DOHH2 (cell line): ENCODE measurements around the gene GAS6.

Experiments used
- H3F3A ChIP-seq: fragments of 200-600 bp; sonication (generic), shearing (Covaris generic); 2 replicates; pipeline ENCODE4 v1.6.0; 2016; ENCODE audit warnings: antibody characterized with exemption, mild to moderate bottlenecking; ENCODE audit not compliant: control insufficient read depth, insufficient read depth
- H3K27ac ChIP-seq: fragments of 200-600 bp; sonication (generic); 2 replicates; pipeline ENCODE4 v1.5.1; 2014; ENCODE audit warnings: low read depth, mild to moderate bottlenecking, low read length, moderate library complexity
- H3K27me3 ChIP-seq: fragments of 200-600 bp; sonication (generic); 2 replicates; pipeline ENCODE4 v1.6.1; 2014; ENCODE audit warnings: mild to moderate bottlenecking, low read length, mixed read lengths; ENCODE audit not compliant: control insufficient read depth
- H3K36me3 ChIP-seq: fragments of 200-600 bp; sonication (generic); 2 replicates; pipeline ENCODE4 v1.6.1; 2014; ENCODE audit warnings: mild to moderate bottlenecking, low read length, moderate library complexity, mixed read lengths; ENCODE audit not compliant: control insufficient read depth
- H3K4me1 ChIP-seq: fragments of 200-600 bp; sonication (generic); 2 replicates; pipeline ENCODE4 v1.6.1; 2014; ENCODE audit warnings: mild to moderate bottlenecking, low read length, mixed read lengths; ENCODE audit not compliant: control insufficient read depth
- H3K4me2 ChIP-seq: fragments of 200-600 bp; sonication (generic); 2 replicates; pipeline ENCODE4 v1.6.0; 2014; ENCODE audit warnings: mild to moderate bottlenecking, low read length, moderate library complexity
- H3K4me3 ChIP-seq: fragments of 200-600 bp; sonication (generic); 2 replicates; pipeline ENCODE4 v1.5.1; 2014; ENCODE audit warnings: mild to moderate bottlenecking, low read length, mixed read lengths
- H3K79me2 ChIP-seq: fragments of 200-600 bp; sonication (generic); 2 replicates; pipeline ENCODE4 v1.6.1; 2014; ENCODE audit warnings: mild to moderate bottlenecking, low read length, mixed read lengths; ENCODE audit not compliant: control insufficient read depth
- H3K9me2 ChIP-seq: fragments of 200-600 bp; sonication (generic); replicated peaks from 2 replicates; pipeline ENCODE4 v1.6.1; 2014; ENCODE audit warnings: mild to moderate bottlenecking, low read length, mixed read lengths; ENCODE audit not compliant: control insufficient read depth
- H3K9me3 ChIP-seq: fragments of 200-600 bp; sonication (generic); 2 replicates; pipeline ENCODE4 v1.6.1; 2014; ENCODE audit warnings: antibody characterized with exemption, low read length, mixed read lengths; ENCODE audit not compliant: control insufficient read depth, insufficient read depth
- H4K20me1 ChIP-seq: fragments of 200-600 bp; sonication (generic); 2 replicates; pipeline ENCODE4 v1.6.0; 2014; ENCODE audit warnings: low read depth, mild to moderate bottlenecking, antibody characterized with exemption, low read length, moderate library complexity; ENCODE audit not compliant: control insufficient read depth, insufficient read depth
- EZH2phosphoT487 ChIP-seq: fragments of 200-600 bp; sonication (generic); IDR thresholded peaks from 2 replicates; pipeline ENCODE4 v1.6.1; 2017; ENCODE audit warnings: borderline replicate concordance, mild to moderate bottlenecking, antibody characterized with exemption, low read length, moderate library complexity, mixed read lengths
- TF ChIP-seq, protein P1 (sequence below): fragments of 200-600 bp; sonication (generic); IDR thresholded peaks from one replicate; pipeline ENCODE4 v1.5.1; 2014; ENCODE audit warnings: antibody characterized with exemption, mild to moderate bottlenecking, low read depth, low read length; ENCODE audit not compliant: poor library complexity, severe bottlenecking

Gene GAS6

DNA sequence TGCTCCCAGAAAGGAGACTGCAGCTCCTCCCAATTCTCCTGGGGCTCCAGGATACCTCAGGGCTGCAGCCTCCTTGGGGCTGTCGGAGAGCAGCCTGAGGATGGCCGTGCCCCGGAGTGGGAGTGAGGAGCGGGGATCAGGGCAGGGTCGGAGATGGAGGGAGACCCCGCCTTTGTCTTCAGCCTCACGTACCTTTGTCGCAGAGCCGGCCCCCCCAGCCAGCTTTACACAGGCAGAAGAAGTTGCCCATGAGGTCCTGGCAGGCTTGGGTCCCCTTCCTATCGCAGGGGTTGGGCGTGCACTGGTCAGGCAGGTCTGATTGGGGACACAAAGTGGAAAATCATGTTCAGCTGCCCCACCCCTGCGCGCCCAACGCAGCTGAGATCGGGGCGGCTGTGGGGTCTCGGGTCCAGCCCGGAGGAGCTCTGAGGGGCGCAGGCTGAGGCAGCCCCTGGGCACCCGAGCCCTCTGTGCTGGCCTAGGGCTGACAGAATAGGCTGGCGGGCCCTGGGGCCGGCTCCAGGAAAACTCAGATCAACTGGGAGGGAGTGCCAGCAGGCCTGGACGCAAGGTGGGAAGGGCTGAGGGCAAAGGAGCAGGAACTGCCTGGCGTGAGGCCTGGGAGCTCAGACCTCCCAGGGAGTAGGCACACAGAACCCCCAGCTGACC lies 24.2 kb downstream of the GAS6 start:
- H3F3A ChIP-seq = no peaks in the 10 kb centered on the region
- no peaks in the 10 kb centered on the region for H3K9me3 ChIP-seq
- no peaks in the 10 kb centered on the region for H3K36me3 ChIP-seq
- H3K27me3 ChIP-seq = no peaks in the 10 kb centered on the region
- H3K4me2 ChIP-seq = no peak overlapping the region
- H4K20me1 ChIP-seq = no peaks in the 10 kb centered on the region
- H3K4me3 ChIP-seq = no peak overlapping the region
- TF ChIP-seq, protein P1, sequence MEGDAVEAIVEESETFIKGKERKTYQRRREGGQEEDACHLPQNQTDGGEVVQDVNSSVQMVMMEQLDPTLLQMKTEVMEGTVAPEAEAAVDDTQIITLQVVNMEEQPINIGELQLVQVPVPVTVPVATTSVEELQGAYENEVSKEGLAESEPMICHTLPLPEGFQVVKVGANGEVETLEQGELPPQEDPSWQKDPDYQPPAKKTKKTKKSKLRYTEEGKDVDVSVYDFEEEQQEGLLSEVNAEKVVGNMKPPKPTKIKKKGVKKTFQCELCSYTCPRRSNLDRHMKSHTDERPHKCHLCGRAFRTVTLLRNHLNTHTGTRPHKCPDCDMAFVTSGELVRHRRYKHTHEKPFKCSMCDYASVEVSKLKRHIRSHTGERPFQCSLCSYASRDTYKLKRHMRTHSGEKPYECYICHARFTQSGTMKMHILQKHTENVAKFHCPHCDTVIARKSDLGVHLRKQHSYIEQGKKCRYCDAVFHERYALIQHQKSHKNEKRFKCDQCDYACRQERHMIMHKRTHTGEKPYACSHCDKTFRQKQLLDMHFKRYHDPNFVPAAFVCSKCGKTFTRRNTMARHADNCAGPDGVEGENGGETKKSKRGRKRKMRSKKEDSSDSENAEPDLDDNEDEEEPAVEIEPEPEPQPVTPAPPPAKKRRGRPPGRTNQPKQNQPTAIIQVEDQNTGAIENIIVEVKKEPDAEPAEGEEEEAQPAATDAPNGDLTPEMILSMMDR = no peak
- no peak for TF ChIP-seq EZH2phosphoT487
- H3K4me1 ChIP-seq = no peaks in the 10 kb centered on the region
- H3K79me2 ChIP-seq = no peaks in the 10 kb centered on the region
- H3K27ac ChIP-seq = no peak overlapping the region
- H3K9me2 ChIP-seq = no peaks in the 10 kb centered on the region

DNA sequence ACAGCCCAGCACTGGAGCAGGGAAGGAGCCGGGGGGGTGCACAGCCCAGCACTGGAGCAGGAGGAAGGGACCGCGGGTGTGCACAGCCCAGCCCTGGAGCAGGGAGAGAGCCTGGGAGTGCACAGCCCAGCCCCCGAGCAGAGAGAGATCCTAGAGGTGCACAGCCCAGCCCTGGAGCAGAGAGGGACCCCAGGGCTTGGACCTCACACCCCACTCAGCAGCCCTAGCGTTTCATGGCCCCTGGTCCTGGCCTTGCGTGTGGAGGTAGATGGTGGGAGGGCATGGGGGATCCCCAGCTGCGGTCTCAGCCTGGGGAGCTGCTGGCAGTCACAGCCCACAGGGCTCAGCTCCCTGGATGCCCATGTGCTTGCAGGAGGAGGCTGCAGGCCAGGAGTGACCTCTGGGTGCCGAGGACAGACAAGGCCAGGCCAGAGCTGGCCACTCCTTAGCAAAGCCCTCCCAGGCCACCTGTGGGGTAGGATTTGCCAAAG lies 25.1 kb downstream of the GAS6 start:
- Histone ChIP-seq H3K27me3 (no peaks in the 10 kb centered on the region), H3K9me3 (no peaks in the 10 kb centered on the region), H3K4me3 (no peak overlapping the region), H3K36me3 (no peaks in the 10 kb centered on the region), H3K4me1 (no peaks in the 10 kb centered on the region), H3K4me2 (no peak overlapping the region), H3F3A (no peaks in the 10 kb centered on the region), H3K27ac (no peak overlapping the region), H3K79me2 (no peaks in the 10 kb centered on the region), H4K20me1 (no peaks in the 10 kb centered on the region), H3K9me2 (no peaks in the 10 kb centered on the region)
- TF ChIP-seq, protein P1 = no peak
- no peak for TF ChIP-seq EZH2phosphoT487

DNA sequence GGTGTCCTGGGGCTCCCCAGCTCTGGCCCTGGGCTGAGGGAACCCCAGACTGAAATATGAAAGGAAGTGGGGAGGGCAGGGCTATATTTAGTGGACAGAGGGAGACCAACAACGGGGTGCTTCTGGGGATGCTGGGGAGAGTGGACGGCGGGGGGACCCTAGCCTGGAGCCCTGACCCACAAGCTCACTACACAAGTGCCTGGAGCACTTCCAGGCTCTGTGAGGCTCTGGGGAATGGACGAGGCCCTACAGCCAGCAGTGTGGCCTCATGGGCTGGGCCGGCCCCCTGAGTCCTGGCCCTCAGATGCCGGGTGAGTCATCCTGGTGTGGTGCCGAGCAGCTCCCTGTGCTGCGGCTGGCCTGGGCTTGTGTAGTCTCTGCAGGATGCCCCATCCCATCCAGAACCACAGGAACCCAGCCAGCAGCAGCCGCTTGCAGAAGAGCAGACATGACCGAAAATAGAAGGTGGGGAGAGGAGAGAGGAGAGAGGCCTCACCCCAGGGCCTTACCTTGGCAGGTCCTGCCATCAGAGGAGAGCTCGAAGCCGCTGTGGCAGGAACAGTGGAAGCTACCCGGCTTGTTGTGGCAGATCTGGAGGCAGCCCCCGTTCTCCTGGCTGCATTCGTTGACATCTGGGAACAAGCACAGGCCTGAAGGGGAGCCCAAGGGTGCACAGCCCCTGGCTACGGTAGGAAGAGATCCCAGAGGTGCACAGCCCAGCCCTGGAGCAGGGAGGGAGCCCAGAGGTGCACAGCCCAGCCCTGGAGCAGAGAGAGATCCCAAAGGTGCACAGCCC lies 26.1 kb downstream of the GAS6 start:
- no peaks in the 10 kb centered on the region for H3K4me1 ChIP-seq
- H3K27me3 ChIP-seq = no peaks in the 10 kb centered on the region
- TF ChIP-seq EZH2phosphoT487 = no peak
- TF ChIP-seq, protein P1 = no peak
- no peaks in the 10 kb centered on the region for H3K79me2 ChIP-seq
- no peaks in the 10 kb centered on the region for H3K36me3 ChIP-seq
- H3K4me3 ChIP-seq = no peak overlapping the region
- no peaks in the 10 kb centered on the region for H4K20me1 ChIP-seq
- no peak overlapping the region for H3K27ac ChIP-seq
- H3K9me3 ChIP-seq = no peaks in the 10 kb centered on the region
- H3F3A ChIP-seq = no peaks in the 10 kb centered on the region
- no peaks in the 10 kb centered on the region for H3K9me2 ChIP-seq
- no peak overlapping the region for H3K4me2 ChIP-seq
